GM06990 (cell line): ENCODE data around the gene PPP1R15A.

Experiments
- DNase-seq: peaks from one replicate; pipeline ENCODE4 v3.0.0-alpha.2; 2011; ENCODE audit not compliant: insufficient read length; ENCODE audit errors: extremely low read depth
- H3K27me3 ChIP-seq: replicated peaks from 2 replicates; pipeline ENCODE4 v1.6.0; 2011; ENCODE audit warnings: low read length; ENCODE audit not compliant: control insufficient read depth, insufficient read depth
- H3K36me3 ChIP-seq: 2 replicates; pipeline ENCODE4 v1.5.1; 2011; ENCODE audit warnings: low read length; ENCODE audit not compliant: control insufficient read depth, insufficient read depth
- H3K4me3 ChIP-seq: replicated peaks from 2 replicates; pipeline ENCODE4 v1.5.1; 2011; ENCODE audit warnings: low read depth, mild to moderate bottlenecking, control low read depth, low read length
- TF ChIP-seq, protein P1 (sequence below): IDR thresholded peaks from 2 replicates; pipeline ENCODE4 v1.5.1; 2011; ENCODE audit warnings: low read length, control low read depth, mild to moderate bottlenecking, inconsistent platforms; ENCODE audit not compliant: insufficient read depth, poor library complexity, severe bottlenecking

Gene PPP1R15A

DNA sequence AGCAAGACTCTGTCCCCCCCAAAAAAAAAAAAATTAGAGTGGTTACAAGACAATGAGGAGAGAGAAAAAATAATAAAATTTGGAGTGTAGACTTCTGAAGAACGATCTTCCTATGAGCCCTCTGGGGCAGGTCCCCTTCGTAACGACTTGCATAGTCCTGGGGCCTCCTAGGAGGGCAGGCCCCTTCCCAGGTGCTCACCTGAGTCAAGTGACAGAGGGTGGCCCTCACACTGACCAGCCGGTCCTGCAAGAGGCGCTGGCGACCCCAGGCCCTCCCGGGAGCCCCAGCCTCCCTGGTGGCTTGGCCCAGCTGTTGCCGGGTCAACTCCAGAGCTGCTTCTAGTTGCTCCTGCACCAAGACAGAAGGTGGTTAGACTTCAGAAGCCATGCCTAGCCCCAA lies 18.7 kb upstream of the PPP1R15A start:
- TF ChIP-seq, protein P1, sequence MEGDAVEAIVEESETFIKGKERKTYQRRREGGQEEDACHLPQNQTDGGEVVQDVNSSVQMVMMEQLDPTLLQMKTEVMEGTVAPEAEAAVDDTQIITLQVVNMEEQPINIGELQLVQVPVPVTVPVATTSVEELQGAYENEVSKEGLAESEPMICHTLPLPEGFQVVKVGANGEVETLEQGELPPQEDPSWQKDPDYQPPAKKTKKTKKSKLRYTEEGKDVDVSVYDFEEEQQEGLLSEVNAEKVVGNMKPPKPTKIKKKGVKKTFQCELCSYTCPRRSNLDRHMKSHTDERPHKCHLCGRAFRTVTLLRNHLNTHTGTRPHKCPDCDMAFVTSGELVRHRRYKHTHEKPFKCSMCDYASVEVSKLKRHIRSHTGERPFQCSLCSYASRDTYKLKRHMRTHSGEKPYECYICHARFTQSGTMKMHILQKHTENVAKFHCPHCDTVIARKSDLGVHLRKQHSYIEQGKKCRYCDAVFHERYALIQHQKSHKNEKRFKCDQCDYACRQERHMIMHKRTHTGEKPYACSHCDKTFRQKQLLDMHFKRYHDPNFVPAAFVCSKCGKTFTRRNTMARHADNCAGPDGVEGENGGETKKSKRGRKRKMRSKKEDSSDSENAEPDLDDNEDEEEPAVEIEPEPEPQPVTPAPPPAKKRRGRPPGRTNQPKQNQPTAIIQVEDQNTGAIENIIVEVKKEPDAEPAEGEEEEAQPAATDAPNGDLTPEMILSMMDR: no peak

DNA sequence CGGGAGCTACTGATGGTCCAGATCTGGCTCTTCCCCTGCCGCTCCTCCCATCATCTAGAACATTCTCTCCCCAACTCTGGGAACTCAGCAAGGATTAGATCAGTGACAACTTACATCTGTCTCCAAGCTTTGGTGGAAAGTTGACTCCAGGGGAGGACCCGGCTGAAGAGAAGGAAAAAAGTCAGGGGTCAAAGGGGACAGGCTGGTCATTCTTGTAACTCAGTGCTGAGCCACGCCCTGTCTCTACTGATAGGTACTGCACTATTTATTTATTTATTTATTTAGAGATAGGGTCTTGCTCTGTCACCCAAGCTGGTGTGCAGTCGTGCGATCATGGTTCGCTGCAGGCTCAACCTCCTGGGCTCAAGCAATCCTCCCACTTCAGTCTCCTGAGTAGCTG lies 18.1 kb upstream of the PPP1R15A start:
- DNase-seq: no peak

More for the DNA sequence above, 18.7 kb upstream of the PPP1R15A start:
- Histone ChIP-seq H3K36me3 (no peaks in the 10 kb centered on the region), H3K27me3 (no peaks in the 10 kb centered on the region), H3K4me3 (no peak overlapping the region)
- no peak for DNase-seq

DNA sequence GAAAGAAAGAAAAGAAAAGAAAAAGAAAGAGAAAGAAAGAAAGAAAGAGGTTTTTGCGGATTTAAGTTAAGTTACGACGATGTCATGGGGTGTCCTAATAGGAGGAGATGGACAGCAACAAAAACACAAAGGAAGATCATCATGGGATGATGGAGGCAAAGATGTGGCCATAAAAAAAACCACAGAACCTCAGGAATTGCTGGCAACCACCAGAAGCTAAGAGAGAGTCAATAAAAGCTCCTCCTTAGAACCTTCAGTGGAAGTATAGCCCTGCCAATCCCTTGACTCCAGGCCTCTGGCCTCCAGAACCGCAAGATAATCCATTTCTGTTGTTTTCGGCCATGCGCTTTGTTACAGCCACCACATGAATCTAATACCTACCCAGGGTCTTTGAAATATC lies 15.3 kb upstream of the PPP1R15A start:
- DNase-seq: no peak
- TF ChIP-seq, protein P1: no peak

More for the DNA sequence above, 18.1 kb upstream of the PPP1R15A start:
- no peaks in the 10 kb centered on the region for H3K27me3 ChIP-seq
- H3K36me3 ChIP-seq: no peaks in the 10 kb centered on the region
- H3K4me3 ChIP-seq: no peak overlapping the region
- TF ChIP-seq, protein P1: no peak

DNA sequence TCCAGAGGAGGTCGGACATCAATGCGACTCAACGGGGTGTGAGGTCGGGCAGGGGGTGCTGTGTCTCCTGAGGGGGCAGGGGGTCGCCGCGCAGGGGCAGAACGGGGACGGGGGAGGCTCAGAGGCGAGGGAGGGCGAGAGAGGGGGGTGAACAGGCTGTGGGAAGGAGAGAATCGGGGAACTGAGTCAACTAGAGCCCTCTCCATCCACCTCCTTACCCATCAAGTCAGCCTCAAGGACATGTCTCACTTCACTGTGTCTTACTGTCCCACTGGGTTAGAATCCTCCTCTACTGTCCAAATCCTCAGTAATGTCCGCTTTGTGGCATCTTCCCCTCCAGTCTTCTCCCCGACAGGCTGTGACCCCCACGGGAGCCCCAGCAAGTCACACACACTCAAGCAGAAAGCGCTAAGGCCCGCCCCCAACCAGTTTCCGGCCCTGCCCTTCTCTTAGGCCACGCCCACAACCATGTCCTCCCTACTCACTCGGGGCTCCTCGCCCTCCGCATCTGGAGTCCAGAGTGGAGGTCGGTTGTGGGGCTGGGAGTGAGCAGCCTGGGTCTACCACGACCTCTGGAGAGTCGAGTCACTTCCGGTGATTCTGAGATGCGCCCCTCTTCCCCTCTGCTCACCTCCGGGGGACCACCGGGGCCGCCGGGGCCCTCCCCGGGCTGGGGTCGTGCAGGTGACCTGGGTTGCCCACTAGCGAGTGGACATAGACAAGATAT lies 13.1 kb upstream of the PPP1R15A start:
- H3K4me3 ChIP-seq: peak overlapping the region; percentile 64
- H3K27me3 ChIP-seq: no peaks in the 10 kb centered on the region
- peak; percentile 82 for DNase-seq
- TF ChIP-seq, protein P1: no peak
- no peaks in the 10 kb centered on the region for H3K36me3 ChIP-seq

More for the DNA sequence above, 15.3 kb upstream of the PPP1R15A start:
- Histone ChIP-seq H3K27me3 (no peaks in the 10 kb centered on the region), H3K4me3 (no peak overlapping the region), H3K36me3 (no peaks in the 10 kb centered on the region)

DNA sequence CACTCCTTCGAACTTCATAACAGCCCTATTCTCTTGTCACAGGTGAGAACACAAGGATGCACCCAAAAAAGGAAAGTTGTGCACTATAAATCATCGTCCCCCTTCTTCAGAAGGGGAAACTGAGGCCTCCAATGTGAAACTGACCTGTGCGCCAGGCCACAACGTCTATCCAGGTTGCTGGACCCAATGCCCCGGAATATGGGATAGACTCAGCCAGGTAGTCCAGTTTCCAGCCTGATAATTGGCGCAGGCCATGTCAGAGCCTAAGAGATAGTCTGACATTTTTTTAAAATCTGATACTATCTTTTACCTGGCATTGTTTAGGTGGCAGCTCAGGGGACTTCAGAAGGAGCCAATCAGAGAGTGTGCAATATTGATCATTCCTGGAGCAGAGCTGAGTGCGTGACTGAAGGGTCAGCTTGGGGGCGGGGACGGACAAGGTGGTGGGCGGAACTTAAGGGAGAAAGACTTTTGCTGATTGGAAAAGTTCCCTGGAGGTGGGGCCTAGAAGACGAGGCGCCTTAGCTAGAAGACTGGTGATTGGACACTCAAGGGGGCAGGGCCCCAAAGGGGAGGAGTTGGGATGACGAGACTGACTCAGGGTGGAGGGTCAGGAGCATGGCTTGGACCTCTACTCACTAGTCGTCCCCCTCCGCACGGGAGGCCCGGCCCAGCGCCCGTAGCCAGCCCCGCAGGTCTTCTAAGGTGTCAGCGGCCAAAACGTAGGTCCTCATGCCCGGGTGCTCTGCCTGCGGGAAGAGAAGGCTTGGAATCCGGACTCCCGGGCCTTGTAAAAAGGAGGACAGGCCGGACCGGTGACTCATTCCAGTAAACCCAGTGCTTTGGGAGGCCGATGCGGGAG lies 12.3 kb upstream of the PPP1R15A start:
- Histone ChIP-seq H3K4me3 (peak overlapping the region; percentile 64), H3K36me3 (no peaks in the 10 kb centered on the region), H3K27me3 (no peaks in the 10 kb centered on the region)
- TF ChIP-seq, protein P1: no peak
- DNase-seq: peak; percentile 68
